GM10266 (cell line): ENCODE results near the gene BOLA1.

ENCODE experiments used
- DNase-seq: peaks from one replicate; pipeline ENCODE4 v3.0.0; 2012; ENCODE audit errors: extremely low spot score
- TF ChIP-seq, protein P1 (sequence below): IDR thresholded peaks from 2 replicates; pipeline ENCODE4 v1.5.1; 2012; ENCODE audit warnings: mild to moderate bottlenecking, low read depth; ENCODE audit not compliant: control insufficient read depth, insufficient read depth; ENCODE audit errors: missing control alignments

Gene BOLA1

DNA sequence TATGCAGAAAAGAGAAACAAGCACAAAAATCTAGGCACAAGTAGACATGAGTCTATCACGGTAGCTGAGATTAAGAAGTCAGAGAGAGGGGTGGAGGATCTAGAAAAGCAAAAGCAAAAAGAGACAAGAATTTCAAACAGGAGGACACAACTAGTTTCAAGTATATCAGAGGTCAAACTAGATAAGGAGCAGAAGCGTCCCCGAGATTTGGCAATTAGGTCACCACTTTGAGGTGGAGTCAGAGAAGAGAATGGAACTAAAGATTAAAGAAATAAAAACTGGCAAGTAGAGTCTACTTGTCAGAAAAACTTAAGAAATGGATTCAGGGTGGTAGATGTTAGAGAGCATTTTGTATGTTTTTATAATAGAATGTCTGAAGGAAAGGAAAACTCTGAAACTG is 26.0 kb downstream of the BOLA1 start:
- TF ChIP-seq, protein P1, sequence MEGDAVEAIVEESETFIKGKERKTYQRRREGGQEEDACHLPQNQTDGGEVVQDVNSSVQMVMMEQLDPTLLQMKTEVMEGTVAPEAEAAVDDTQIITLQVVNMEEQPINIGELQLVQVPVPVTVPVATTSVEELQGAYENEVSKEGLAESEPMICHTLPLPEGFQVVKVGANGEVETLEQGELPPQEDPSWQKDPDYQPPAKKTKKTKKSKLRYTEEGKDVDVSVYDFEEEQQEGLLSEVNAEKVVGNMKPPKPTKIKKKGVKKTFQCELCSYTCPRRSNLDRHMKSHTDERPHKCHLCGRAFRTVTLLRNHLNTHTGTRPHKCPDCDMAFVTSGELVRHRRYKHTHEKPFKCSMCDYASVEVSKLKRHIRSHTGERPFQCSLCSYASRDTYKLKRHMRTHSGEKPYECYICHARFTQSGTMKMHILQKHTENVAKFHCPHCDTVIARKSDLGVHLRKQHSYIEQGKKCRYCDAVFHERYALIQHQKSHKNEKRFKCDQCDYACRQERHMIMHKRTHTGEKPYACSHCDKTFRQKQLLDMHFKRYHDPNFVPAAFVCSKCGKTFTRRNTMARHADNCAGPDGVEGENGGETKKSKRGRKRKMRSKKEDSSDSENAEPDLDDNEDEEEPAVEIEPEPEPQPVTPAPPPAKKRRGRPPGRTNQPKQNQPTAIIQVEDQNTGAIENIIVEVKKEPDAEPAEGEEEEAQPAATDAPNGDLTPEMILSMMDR, result no peak

DNA sequence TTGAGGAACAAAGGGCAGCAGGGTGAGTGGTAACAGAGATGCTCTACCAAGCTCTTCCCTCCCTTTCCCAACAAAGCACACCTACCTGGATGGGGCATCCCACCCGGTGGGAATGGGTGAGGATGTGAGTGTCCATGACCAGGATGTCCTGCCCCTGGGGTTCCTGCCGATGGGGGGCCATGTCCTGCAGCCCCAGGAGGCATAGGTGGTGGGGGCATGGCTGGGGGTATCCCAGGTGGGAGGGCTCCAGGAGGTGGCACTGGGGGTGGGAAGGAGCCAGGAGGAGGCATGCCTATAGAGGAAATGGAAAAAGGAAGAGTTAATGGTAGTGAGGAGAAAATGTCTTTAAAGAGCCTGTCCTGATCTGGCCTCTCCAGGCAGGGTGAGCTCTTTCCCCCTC is 26.4 kb downstream of the BOLA1 start:
- TF ChIP-seq, protein P1, result no peak
- no peak for DNase-seq

More for the DNA sequence above, 26.0 kb downstream of the BOLA1 start:
- no peak for DNase-seq

DNA sequence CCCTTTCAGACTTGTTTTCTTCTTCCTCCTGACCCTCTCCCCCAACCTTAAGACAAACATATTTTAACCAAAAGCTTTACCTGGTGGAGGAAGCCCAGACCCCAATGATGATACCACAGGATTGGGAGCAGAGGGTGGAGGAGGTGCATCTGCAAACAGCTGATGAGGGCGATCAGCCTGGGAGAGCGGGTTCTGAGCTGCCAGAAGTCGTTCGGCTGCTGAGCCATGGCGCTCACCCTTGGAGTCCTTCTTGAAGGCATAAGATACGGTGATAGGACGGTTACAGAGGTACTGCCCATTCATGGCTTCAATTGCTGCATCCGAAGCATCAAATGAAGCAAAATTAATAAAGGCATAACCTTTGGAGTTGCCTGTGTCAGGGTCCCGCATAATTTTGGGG is 26.9 kb downstream of the BOLA1 start:
- TF ChIP-seq, protein P1, result no peak
- DNase-seq, result no peak

DNA sequence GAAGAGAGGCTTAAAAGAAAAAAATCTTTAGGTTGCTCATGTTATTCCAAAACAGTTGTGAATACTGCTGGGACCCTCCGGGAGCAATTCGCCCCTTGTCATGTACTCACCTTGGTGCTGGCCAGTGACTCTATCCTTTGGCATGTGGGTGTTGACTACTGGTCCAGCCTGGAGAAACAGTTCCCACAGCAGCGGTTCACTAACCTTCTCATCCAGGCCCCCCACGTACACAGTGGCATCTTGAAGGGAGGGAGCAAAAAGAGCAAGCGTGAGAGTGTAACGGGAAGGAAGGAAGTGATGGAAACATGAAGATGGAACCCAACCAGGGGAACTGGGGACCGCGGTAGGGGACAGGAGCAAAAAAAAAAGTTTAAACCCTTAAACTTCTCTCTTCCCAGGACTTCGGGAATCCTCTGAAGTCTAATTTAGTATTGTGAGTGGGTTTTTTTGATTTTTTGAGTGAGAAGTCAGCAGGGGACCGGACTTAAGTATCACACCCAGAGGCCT is 27.7 kb downstream of the BOLA1 start:
- no peak for DNase-seq
- TF ChIP-seq, protein P1, result no peak

DNA sequence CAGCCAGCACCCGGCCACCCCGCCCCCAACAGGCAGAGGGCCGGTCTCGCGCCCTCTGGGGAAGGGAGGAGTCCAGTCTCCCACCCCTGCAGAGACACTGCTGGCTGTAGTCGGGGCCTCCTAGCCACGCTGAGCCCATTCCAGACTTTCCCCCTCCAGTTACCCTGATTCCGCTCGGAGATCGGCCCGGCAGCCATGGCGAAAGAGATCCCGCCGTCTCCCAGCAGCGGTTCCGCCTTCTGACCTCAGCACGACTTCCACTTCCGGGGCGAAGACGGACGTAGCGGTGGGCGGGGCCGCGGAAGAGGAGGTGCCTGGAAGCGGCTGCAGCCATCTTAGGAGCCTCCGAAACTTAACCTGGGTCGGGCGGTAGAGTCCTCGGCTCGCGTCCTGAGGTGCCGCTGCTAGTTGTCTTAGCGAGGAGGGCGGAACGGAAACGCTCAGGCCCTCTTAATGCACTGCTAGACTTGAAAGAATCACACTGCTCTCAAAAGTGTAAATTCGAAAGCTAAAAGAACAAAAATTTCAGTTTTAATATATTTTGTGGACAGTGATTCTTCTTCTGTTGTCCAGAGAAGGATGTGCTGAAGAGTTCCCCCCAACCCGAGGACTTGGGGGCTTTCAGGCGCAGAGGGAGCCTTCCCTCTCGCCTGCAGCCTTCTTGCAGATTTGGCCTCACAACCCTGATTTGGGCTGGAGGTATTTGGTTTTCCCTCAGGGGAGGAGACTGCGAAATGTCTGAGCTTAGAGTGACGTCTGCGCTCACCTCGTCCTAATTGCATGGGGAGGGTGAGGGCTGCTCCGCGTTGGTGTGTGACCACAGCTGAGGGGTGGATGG is 28.4 kb downstream of the BOLA1 start, which contains the start of gene SF3B4:
SF3B4 (minus strand) TSS at position 241 of the 838 bp plus-strand sequence; CDS start at position 197, 44 bp downstream.
- DNase-seq, result peak; percentile 90
- TF ChIP-seq, protein P1, result no peak

DNA sequence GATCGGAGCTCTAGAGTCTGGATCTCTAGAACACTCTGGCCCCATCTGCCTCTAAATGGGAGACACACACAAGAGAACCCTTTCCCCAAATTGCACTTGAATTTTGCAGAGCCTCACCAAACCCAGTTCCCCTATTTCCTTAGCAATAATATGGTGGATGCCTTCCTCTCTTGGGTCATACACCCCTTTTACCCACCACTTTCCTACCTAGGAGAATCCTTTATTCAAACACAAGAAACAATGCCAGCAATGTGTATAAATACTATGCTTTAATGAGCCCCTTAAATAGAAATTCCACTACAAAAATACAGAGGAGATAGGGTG is 29.0 kb downstream of the BOLA1 start:
- TF ChIP-seq, protein P1, result no peak
- DNase-seq, result no peak

DNA sequence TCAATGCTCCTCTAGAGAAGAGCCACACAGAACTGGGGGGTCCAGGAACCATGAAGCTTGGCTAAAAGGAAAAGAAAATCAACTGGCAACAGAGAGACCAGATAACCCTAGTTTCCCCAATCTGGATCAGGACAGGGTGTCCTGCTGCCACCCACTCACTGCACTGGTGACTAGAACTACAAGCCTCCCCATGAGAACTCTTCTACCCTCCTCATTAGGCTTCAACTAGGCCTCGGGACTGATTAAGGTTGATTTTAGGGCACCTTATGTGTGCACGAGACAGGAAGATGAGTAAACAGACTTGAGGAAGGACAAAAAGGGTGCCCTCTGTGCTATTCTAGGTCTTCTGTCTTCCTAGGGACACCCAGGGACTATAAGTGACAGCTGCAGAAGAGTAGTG is 30.5 kb downstream of the BOLA1 start:
- TF ChIP-seq, protein P1, result no peak
- DNase-seq, result no peak
